GM23338 (cell line): ENCODE measurements around the gene PRR12.
"Not testable (repeated sequence)": the region's sequence is repeated elsewhere in the genome, so short reads cannot be mapped to it uniquely, and the experiment has no call there.

Experiments
- CREB1 ChIP-seq: fragments of 250-450 bp; sonication (Bioruptor Pico); IDR thresholded peaks from 2 replicates; pipeline ENCODE4 v1.5.0; 2020; ENCODE audit warnings: low read depth, mild to moderate bottlenecking, moderate library complexity
- EZH2 ChIP-seq: fragments of 200-600 bp; sonication (generic); IDR thresholded peaks from one replicate; pipeline ENCODE4 v1.8.0; 2017; ENCODE audit warnings: antibody characterized with exemption, mild to moderate bottlenecking, low read depth; ENCODE audit not compliant: unreplicated experiment
- JUNB ChIP-seq: IDR thresholded peaks from one replicate; pipeline ENCODE4 v1.6.1; 2016; ENCODE audit warnings: antibody characterized with exemption; ENCODE audit not compliant: unreplicated experiment
- POLR2AphosphoS5 ChIP-seq: IDR thresholded peaks from 2 replicates; pipeline ENCODE4 v1.6.1; 2016; ENCODE audit warnings: antibody characterized with exemption, low read depth
- REST ChIP-seq: IDR thresholded peaks from one replicate; pipeline ENCODE4 v1.6.1; 2018; ENCODE audit warnings: antibody characterized with exemption; ENCODE audit not compliant: unreplicated experiment
- ZNF114 ChIP-seq: fragments of 250-450 bp; sonication (Bioruptor Pico); IDR thresholded peaks from 2 replicates; pipeline ENCODE4 v1.5.0; 2020; ENCODE audit warnings: mild to moderate bottlenecking, moderate library complexity
- TF ChIP-seq, protein P1 (sequence below), 2 experiments: fragments of 200-600 bp in 1 of 2; sonication (generic) in 1 of 2; conservative IDR thresholded peaks; 2 replicates each; pipeline versions ENCODE4 v1.5.1 to v1.6.1; 2016 to 2017; ENCODE audit warnings: antibody characterized with exemption in 2 of 2, low read depth in 2 of 2, mild to moderate bottlenecking in 2 of 2, moderate library complexity in 1 of 2

DNA sequence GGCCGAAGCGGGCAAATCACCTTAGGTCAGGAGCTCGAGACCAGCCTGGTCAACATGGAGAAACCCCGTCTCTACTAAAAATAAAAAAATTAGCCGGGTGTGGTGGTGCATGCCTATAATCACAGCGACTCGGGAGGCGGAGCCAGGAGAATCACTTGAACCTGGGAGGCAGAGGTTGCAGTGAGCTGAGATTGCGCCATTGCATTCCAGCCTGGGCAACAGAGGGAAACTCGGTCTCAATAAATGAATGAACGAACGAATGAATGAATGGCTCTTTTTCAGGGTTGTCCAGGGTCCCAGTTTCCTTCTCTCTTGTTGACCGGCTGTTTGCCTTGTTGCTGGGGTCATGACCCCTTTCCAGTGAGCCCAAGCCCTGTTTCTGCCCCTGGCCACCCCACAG, 26.9 kb downstream of the PRR12 start:
- not testable (repeated sequence) for TF ChIP-seq POLR2AphosphoS5; REST; EZH2; CREB1 (CRISPR knock-in tag); JUNB; ZNF114
- TF ChIP-seq, protein P1, sequence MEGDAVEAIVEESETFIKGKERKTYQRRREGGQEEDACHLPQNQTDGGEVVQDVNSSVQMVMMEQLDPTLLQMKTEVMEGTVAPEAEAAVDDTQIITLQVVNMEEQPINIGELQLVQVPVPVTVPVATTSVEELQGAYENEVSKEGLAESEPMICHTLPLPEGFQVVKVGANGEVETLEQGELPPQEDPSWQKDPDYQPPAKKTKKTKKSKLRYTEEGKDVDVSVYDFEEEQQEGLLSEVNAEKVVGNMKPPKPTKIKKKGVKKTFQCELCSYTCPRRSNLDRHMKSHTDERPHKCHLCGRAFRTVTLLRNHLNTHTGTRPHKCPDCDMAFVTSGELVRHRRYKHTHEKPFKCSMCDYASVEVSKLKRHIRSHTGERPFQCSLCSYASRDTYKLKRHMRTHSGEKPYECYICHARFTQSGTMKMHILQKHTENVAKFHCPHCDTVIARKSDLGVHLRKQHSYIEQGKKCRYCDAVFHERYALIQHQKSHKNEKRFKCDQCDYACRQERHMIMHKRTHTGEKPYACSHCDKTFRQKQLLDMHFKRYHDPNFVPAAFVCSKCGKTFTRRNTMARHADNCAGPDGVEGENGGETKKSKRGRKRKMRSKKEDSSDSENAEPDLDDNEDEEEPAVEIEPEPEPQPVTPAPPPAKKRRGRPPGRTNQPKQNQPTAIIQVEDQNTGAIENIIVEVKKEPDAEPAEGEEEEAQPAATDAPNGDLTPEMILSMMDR (conservative IDR thresholded peaks at IDR 0.05; ENCODE audit: low read depth in 2 of 2) = not testable (repeated sequence)
